ENCODE results near the gene CHRNA1.

GRCh38 chr2:174794851-174795374, 30.6 kb upstream of the CHRNA1 start:
- TF ChIP-seq CTCF (IDR thresholded peaks at IDR 0.05) (no peak), POLR2A (IDR thresholded peaks at IDR 0.05) (no peak)

Data from esophagus squamous epithelium (tissue), 4 donors.